Effector memory CD8-positive, alpha-beta T cell (primary cell): ENCODE data around the gene CDK14.

Source experiments
- ATAC-seq: fragments of 150-1000 bp; cut with Tn5 transposase; replicated peaks from 2 replicates; pipeline ENCODE4 v1.10.0; 2021; ENCODE audit warnings: mild to moderate bottlenecking, moderate library complexity
- DNase-seq, 3 experiments: peaks; one replicate each; pipeline ENCODE4 v3.0.0; 2021
- H3K27ac Mint-ChIP-seq, 2 donors: one replicate each; pipeline ENCODE4 v1.8.0; 2022; ENCODE audit warnings: mild to moderate bottlenecking in 2 of 2, mixed read lengths in 2 of 2, moderate library complexity in 2 of 2
- H3K27me3 Mint-ChIP-seq, 2 donors: one replicate each; pipeline ENCODE4 v1.8.0; 2022; ENCODE audit warnings: mixed read lengths in 2 of 2
- H3K36me3 Mint-ChIP-seq: one replicate; pipeline ENCODE4 v1.8.0; 2022; ENCODE audit warnings: mild to moderate bottlenecking, moderate library complexity, mixed read lengths; ENCODE audit not compliant: insufficient read depth
- H3K4me1 Mint-ChIP-seq, 2 donors: one replicate each; pipeline ENCODE4 v1.8.0; 2022; ENCODE audit warnings: low read depth in 2 of 2, mixed read lengths in 2 of 2
- H3K4me3 Mint-ChIP-seq, 2 donors: one replicate each; pipeline ENCODE4 v1.8.0; 2022; ENCODE audit warnings: mild to moderate bottlenecking in 2 of 2, mixed read lengths in 2 of 2, moderate library complexity in 2 of 2
- H3K9me3 Mint-ChIP-seq, 2 donors: one replicate each; pipeline ENCODE4 v1.8.0; 2022; ENCODE audit warnings: mixed read lengths in 2 of 2
- total RNA-seq, 9 experiments: gene quantifications; one replicate each; lab custom pipeline; 2026; lab: John Stamatoyannopoulos, UW

CDK14 gene
- total RNA-seq, result 0 to 1.5 (median 0.07) reads per million in 9 experiments

- peak within 1 kb of the TSS; percentile 63 to 64 for H3K4me3 Mint-ChIP-seq
- DNase-seq (no peak), ATAC-seq (peak; percentile 64)
- no peak within 1 kb of the TSS for H3K27ac Mint-ChIP-seq
- H3K36me3 Mint-ChIP-seq, result no peaks in the 10 kb centered on the region
- peaks cover 0 to 1% of the 10 kb centered on the region in 2 donors for H3K9me3 Mint-ChIP-seq
- H3K4me1 Mint-ChIP-seq, result peaks cover 5 to 8% of the 10 kb centered on the region in 2 donors
- peaks cover 47 to 50% of the 10 kb centered on the region in 2 donors for H3K27me3 Mint-ChIP-seq
Measured at GRCh38 chr7:90595801-90596670, at the start of gene CDK14. Gene CDK14 (plus strand): TSS chr7:90596321. CDS start chr7:90596628, 307 bp downstream.

- peaks cover 0 to 10% of the 10 kb centered on the region in 2 donors for H3K27me3 Mint-ChIP-seq
- no peak for DNase-seq
- H3K4me3 Mint-ChIP-seq, result no peak overlapping the region
- no peaks in the 10 kb centered on the region for H3K4me1 Mint-ChIP-seq
- ATAC-seq, result no peak
- peaks cover 2% of the 10 kb centered on the region for H3K36me3 Mint-ChIP-seq
- H3K27ac Mint-ChIP-seq, result no peak overlapping the region
- peaks cover 5 to 7% of the 10 kb centered on the region in 2 donors for H3K9me3 Mint-ChIP-seq
Measured at GRCh38 chr7:90551036-90551435, 45.1 kb upstream of the CDK14 start.

GRCh38 chr7:90552521-90552920 is 43.6 kb upstream of the CDK14 start:
- Mint-ChIP-seq H3K4me3 (no peak overlapping the region), H3K27ac (no peak overlapping the region), H3K27me3 (peaks cover 0 to 10% of the 10 kb centered on the region in 2 donors), H3K9me3 (peaks cover 5 to 7% of the 10 kb centered on the region in 2 donors), H3K36me3 (peaks cover 2% of the 10 kb centered on the region), H3K4me1 (no peaks in the 10 kb centered on the region)
- no peak for ATAC-seq
- no peak for DNase-seq

DNA sequence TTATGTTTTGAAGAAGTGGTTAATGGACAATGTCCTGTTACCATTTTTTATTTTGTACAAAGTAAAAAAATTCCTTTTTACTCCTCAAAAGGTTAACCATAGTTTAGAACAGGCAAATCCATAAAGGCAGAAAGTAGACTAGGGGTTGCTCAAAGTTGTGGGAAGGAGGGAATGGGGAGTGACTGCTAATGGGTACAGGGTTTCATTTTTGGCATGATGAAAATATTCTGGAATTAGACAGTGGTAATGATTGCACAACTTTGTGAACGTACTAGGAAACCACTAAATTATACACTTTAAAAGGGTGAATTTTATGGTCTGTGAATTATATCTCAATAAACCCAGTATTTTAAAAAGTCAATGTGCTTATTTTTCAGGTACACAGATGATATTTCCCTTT is 35.4 kb upstream of the CDK14 start:
- H3K27ac Mint-ChIP-seq, result no peak overlapping the region
- H3K4me1 Mint-ChIP-seq, result no peaks in the 10 kb centered on the region
- H3K36me3 Mint-ChIP-seq, result no peaks in the 10 kb centered on the region
- no peaks in the 10 kb centered on the region for H3K27me3 Mint-ChIP-seq
- ATAC-seq, result no peak
- no peak overlapping the region for H3K4me3 Mint-ChIP-seq
- DNase-seq, result no peak
- peaks cover 0 to 1% of the 10 kb centered on the region in 2 donors for H3K9me3 Mint-ChIP-seq

- Mint-ChIP-seq H3K4me3 (no peak overlapping the region), H3K27ac (no peak overlapping the region)
Measured at GRCh38 chr7:90563286-90563685, 32.8 kb upstream of the CDK14 start.

DNA sequence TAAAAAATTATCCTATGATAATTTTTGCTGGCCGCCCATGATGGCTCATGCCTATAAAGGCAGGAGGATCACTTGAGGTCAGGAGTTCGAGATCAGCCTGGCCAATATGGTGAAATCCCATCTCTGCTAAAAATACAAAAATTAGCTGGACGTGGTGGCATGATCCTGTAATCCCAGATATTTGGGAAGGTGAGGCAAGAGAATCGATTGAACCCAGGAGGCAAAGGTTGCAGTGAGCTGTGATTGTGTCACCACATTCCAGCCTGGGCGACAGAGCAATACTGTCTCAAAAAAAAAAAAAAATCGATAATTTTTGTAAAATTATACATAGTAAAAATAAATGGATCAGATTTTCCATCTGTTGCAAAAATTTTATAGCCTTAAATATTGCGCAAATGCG is 31.7 kb upstream of the CDK14 start:
- Mint-ChIP-seq H3K4me3 (no peak overlapping the region), H3K36me3 (no peaks in the 10 kb centered on the region), H3K4me1 (no peaks in the 10 kb centered on the region), H3K9me3 (peaks cover 0 to 1% of the 10 kb centered on the region in 2 donors), H3K27ac (no peak overlapping the region), H3K27me3 (no peaks in the 10 kb centered on the region)
- ATAC-seq, result no peak
- no peak for DNase-seq

More at GRCh38 chr7:90563286-90563685, 32.8 kb upstream of the CDK14 start:
- H3K4me1 Mint-ChIP-seq, result no peaks in the 10 kb centered on the region
- no peak for DNase-seq
- H3K9me3 Mint-ChIP-seq, result peaks cover 0 to 1% of the 10 kb centered on the region in 2 donors
- no peak for ATAC-seq
- H3K36me3 Mint-ChIP-seq, result no peaks in the 10 kb centered on the region
- no peaks in the 10 kb centered on the region for H3K27me3 Mint-ChIP-seq

DNA sequence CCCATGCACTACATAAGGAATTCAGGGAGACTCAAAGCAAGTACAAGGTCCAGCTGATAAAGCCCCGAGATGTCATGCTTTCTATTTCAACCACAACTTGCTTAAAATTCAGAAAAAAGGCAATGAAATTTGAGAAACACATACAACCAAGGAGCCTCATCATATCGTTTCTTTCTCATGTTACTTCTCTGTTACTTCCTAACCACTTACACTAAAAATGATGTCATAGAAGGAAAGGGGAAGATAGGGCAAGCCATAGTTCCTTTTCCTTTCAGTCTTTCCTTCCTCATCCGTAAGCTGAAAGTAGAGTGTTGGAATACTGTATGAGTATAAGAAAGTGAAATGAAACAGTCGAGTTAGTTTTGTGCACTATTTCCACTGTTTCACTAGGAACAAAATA is 27.9 kb upstream of the CDK14 start:
- no peaks in the 10 kb centered on the region for H3K9me3 Mint-ChIP-seq
- no peaks in the 10 kb centered on the region for H3K36me3 Mint-ChIP-seq
- ATAC-seq (no peak), DNase-seq (no peak)
- H3K27me3 Mint-ChIP-seq, result no peaks in the 10 kb centered on the region
- no peak overlapping the region for H3K27ac Mint-ChIP-seq
- H3K4me3 Mint-ChIP-seq, result no peak overlapping the region
- no peaks in the 10 kb centered on the region for H3K4me1 Mint-ChIP-seq

DNA sequence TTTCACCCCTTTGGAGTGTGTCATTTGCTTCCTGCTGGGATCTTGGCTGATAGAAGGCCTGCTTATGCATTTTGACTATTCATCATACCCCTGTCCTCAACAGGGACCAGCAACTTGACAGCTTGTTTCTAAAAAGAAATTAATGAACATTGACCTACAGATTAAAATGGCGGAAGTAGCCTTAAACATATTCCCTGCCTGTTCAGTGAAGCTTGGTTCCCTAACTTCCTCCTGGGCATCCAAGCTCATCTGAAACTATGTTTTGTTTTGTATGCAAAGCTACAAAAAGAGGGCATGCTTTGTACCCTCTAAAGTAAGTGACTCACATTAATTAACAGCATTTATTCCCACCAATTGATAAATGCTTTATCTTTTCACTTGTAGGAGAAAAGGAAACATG is 26.8 kb upstream of the CDK14 start:
- no peak for ATAC-seq
- Mint-ChIP-seq H3K9me3 (no peaks in the 10 kb centered on the region), H3K4me1 (no peaks in the 10 kb centered on the region), H3K36me3 (no peaks in the 10 kb centered on the region), H3K27ac (no peak overlapping the region), H3K4me3 (no peak overlapping the region), H3K27me3 (no peaks in the 10 kb centered on the region)
- no peak for DNase-seq

- Mint-ChIP-seq H3K36me3 (no peaks in the 10 kb centered on the region), H3K4me3 (no peak overlapping the region), H3K27me3 (no peaks in the 10 kb centered on the region), H3K27ac (no peak overlapping the region), H3K4me1 (no peaks in the 10 kb centered on the region), H3K9me3 (no peaks in the 10 kb centered on the region)
- no peak for ATAC-seq
- no peak for DNase-seq
Measured at GRCh38 chr7:90570373-90570959, 25.7 kb upstream of the CDK14 start.

GRCh38 chr7:90574146-90574819 is 21.8 kb upstream of the CDK14 start:
- H3K36me3 Mint-ChIP-seq, result no peaks in the 10 kb centered on the region
- no peaks in the 10 kb centered on the region for H3K4me1 Mint-ChIP-seq
- H3K9me3 Mint-ChIP-seq, result no peaks in the 10 kb centered on the region
- no peak for ATAC-seq
- DNase-seq, result no peak
- no peak overlapping the region for H3K27ac Mint-ChIP-seq
- no peaks in the 10 kb centered on the region for H3K27me3 Mint-ChIP-seq
- H3K4me3 Mint-ChIP-seq, result no peak overlapping the region

GRCh38 chr7:90574820-90575187 is 21.3 kb upstream of the CDK14 start:
- H3K9me3 Mint-ChIP-seq, result no peaks in the 10 kb centered on the region
- no peak overlapping the region for H3K4me3 Mint-ChIP-seq
- no peak overlapping the region for H3K27ac Mint-ChIP-seq
- no peaks in the 10 kb centered on the region for H3K4me1 Mint-ChIP-seq
- no peaks in the 10 kb centered on the region for H3K36me3 Mint-ChIP-seq
- no peaks in the 10 kb centered on the region for H3K27me3 Mint-ChIP-seq
- ATAC-seq, result no peak
- DNase-seq, result no peak

- no peak overlapping the region for H3K4me3 Mint-ChIP-seq
- ATAC-seq, result no peak
- DNase-seq, result no peak
- no peaks in the 10 kb centered on the region for H3K4me1 Mint-ChIP-seq
- no peaks in the 10 kb centered on the region for H3K36me3 Mint-ChIP-seq
- no peaks in the 10 kb centered on the region for H3K27me3 Mint-ChIP-seq
- H3K9me3 Mint-ChIP-seq, result peaks cover 2 to 8% of the 10 kb centered on the region in 2 donors
- no peak overlapping the region for H3K27ac Mint-ChIP-seq
Measured at GRCh38 chr7:90579181-90579688, 16.9 kb upstream of the CDK14 start.

- ATAC-seq, result no peak
Measured at GRCh38 chr7:90580051-90580450, 16.1 kb upstream of the CDK14 start.

More at GRCh38 chr7:90580051-90580450, 16.1 kb upstream of the CDK14 start:
- no peaks in the 10 kb centered on the region for H3K36me3 Mint-ChIP-seq
- DNase-seq, result no peak
- H3K9me3 Mint-ChIP-seq, result peaks cover 2 to 8% of the 10 kb centered on the region in 2 donors
- no peaks in the 10 kb centered on the region for H3K27me3 Mint-ChIP-seq
- H3K27ac Mint-ChIP-seq, result no peak overlapping the region
- no peaks in the 10 kb centered on the region for H3K4me1 Mint-ChIP-seq
- no peak overlapping the region for H3K4me3 Mint-ChIP-seq
